GM21390 (cell line): Measurements from ENCODE around the gene IGFALS.
"Not testable (repeated sequence)": the region's sequence is repeated elsewhere in the genome, so short reads cannot be mapped to it uniquely, and the experiment has no call there.

ENCODE experiments used
- ATAC-seq: cut with Tn5 transposase; IDR thresholded peaks from one replicate; pipeline ENCODE4 v1.9.1; 2021; ENCODE audit not compliant: unreplicated experiment

IGFALS gene

GRCh38 chr16:1818204-1818872 is 24.8 kb upstream of the IGFALS start:
- no peak for ATAC-seq

GRCh38 chr16:1817716-1818115 is 24.2 kb upstream of the IGFALS start:
- no peak for ATAC-seq

GRCh38 chr16:1817276-1817589 is 23.7 kb upstream of the IGFALS start:
- no peak for ATAC-seq

- no peak for ATAC-seq
Observed at GRCh38 chr16:1816396-1817275, 23.1 kb upstream of the IGFALS start.

GRCh38 chr16:1815461-1815860 is 22.0 kb upstream of the IGFALS start:
- ATAC-seq = no peak

- no peak for ATAC-seq
Observed at GRCh38 chr16:1812732-1813163, 19.2 kb upstream of the IGFALS start.

GRCh38 chr16:1810536-1810935 is 17.0 kb upstream of the IGFALS start:
- no peak for ATAC-seq

GRCh38 chr16:1810106-1810505 is 16.6 kb upstream of the IGFALS start:
- no peak for ATAC-seq

GRCh38 chr16:1809281-1809801 is 15.8 kb upstream of the IGFALS start:
- no peak for ATAC-seq

- no peak for ATAC-seq
Observed at GRCh38 chr16:1808691-1809090, 15.2 kb upstream of the IGFALS start.

GRCh38 chr16:1807626-1808025 is 14.1 kb upstream of the IGFALS start:
- no peak for ATAC-seq

GRCh38 chr16:1800701-1801100 is 7.2 kb upstream of the IGFALS start:
- ATAC-seq = no peak

GRCh38 chr16:1799263-1799662 is 5.8 kb upstream of the IGFALS start:
- not testable (repeated sequence) for ATAC-seq

GRCh38 chr16:1794908-1795666 is 1.6 kb upstream of the IGFALS start:
- ATAC-seq = no peak

GRCh38 chr16:1794221-1794871 is 841 bp upstream of the IGFALS start:
- ATAC-seq = no peak

- ATAC-seq = no peak
Observed at GRCh38 chr16:1792836-1793577, 498 bp downstream of the IGFALS start.

- no peak for ATAC-seq
Observed at GRCh38 chr16:1791943-1792812, 1.3 kb downstream of the IGFALS start.

- no peak for ATAC-seq
Observed at GRCh38 chr16:1791256-1791942, 2.1 kb downstream of the IGFALS start.
